ENCODE measurements around the gene CENPH. TPM values are rescaled to one million over a fixed set of nuclear protein-coding genes. Genes with fewer than 3 reads are reported as not detected.
A peak's percentile ranks its signal among the peaks of the same experiment; 100 is the strongest.
"Not testable (repeated sequence)": the region's sequence is repeated elsewhere in the genome, so short reads cannot be mapped to it uniquely, and the experiment has no call there.

CENPH gene
- polyA plus RNA-seq (ENCODE audit: insufficient read length in 3 of 3) = 10 to 100 TPM; 16.7 to 24.3 (median 22.0) TPM
- long read RNA-seq, donor 1, transcript CENPH-201 (9 exons, 1,389 nt) = major isoform, 8 of 9 reads
- long read RNA-seq, donor 1, partial matches to known transcripts = 0 of 9 reads
- long read RNA-seq, donor 1, other reads (novel, unspliced or antisense) = 0 of 9 reads
- long read RNA-seq, donor 2, transcript CENPH-201 (9 exons, 1,389 nt) = major isoform, 11 of 12 reads
- long read RNA-seq, donor 2, partial matches to known transcripts = 0 of 12 reads
- long read RNA-seq, donor 2, other reads (novel, unspliced or antisense) = 0 of 12 reads
- long read RNA-seq, donor 3, transcript CENPH-201 (9 exons, 1,389 nt) = major isoform, 11 of 13 reads
- long read RNA-seq, donor 3, partial matches to known transcripts = 0 of 13 reads
- long read RNA-seq, donor 3, other reads (novel, unspliced or antisense) = 0 of 13 reads
- long read RNA-seq, donor 4, transcript CENPH-201 (9 exons, 1,389 nt) = major isoform, 9 of 9 reads
- long read RNA-seq, donor 4, partial matches to known transcripts = 0 of 9 reads
- long read RNA-seq, donor 4, other reads (novel, unspliced or antisense) = 0 of 9 reads
- long read RNA-seq, donor 5, partial matches to known transcripts = 0 of 3 reads
- long read RNA-seq, donor 5, other reads (novel, unspliced or antisense) = 0 of 3 reads
- long read RNA-seq, donor 6, partial matches to known transcripts = 0 of 2 reads
- long read RNA-seq, donor 6, other reads (novel, unspliced or antisense) = 0 of 2 reads
- long read RNA-seq, donor 7, transcript CENPH-201 (9 exons, 1,389 nt) = major isoform, 7 of 8 reads
- long read RNA-seq, donor 7, partial matches to known transcripts = 0 of 8 reads
- long read RNA-seq, donor 7, other reads (novel, unspliced or antisense) = 0 of 8 reads
- long read RNA-seq, donor 8, transcript CENPH-201 (9 exons, 1,389 nt) = major isoform, 5 of 5 reads
- long read RNA-seq, donor 8, partial matches to known transcripts = 0 of 5 reads
- long read RNA-seq, donor 8, other reads (novel, unspliced or antisense) = 0 of 5 reads
- long read RNA-seq, donor 9, transcript CENPH-201 (9 exons, 1,389 nt) = major isoform, 17 of 17 reads
- long read RNA-seq, donor 9, partial matches to known transcripts = 0 of 17 reads
- long read RNA-seq, donor 9, other reads (novel, unspliced or antisense) = 0 of 17 reads
- long read RNA-seq, donor 10, transcript CENPH-201 (9 exons, 1,389 nt) = major isoform, 9 of 9 reads
- long read RNA-seq, donor 10, partial matches to known transcripts = 0 of 9 reads
- long read RNA-seq, donor 10, other reads (novel, unspliced or antisense) = 0 of 9 reads
- long read RNA-seq, donor 11, transcript CENPH-201 (9 exons, 1,389 nt) = major isoform, 7 of 7 reads
- long read RNA-seq, donor 11, partial matches to known transcripts = 0 of 7 reads
- long read RNA-seq, donor 11, other reads (novel, unspliced or antisense) = 0 of 7 reads
- long read RNA-seq, donor 12, transcript CENPH-201 (9 exons, 1,389 nt) = major isoform, 7 of 9 reads
- long read RNA-seq, donor 12, partial matches to known transcripts = 0 of 9 reads
- long read RNA-seq, donor 12, other reads (novel, unspliced or antisense) = 0 of 9 reads
- long read RNA-seq, donor 13, partial matches to known transcripts = 0 of 3 reads
- long read RNA-seq, donor 13, other reads (novel, unspliced or antisense) = 0 of 3 reads
- long read RNA-seq, donor 14, transcript CENPH-201 (9 exons, 1,389 nt) = major isoform, 9 of 13 reads
- long read RNA-seq, donor 14, partial matches to known transcripts = 0 of 13 reads
- long read RNA-seq, donor 14, other reads (novel, unspliced or antisense) = 0 of 13 reads
- long read RNA-seq, donor 15, transcript CENPH-201 (9 exons, 1,389 nt) = major isoform, 9 of 10 reads
- long read RNA-seq, donor 15, partial matches to known transcripts = 0 of 10 reads
- long read RNA-seq, donor 15, other reads (novel, unspliced or antisense) = 0 of 10 reads
- long read RNA-seq, donor 16, transcript CENPH-201 (9 exons, 1,389 nt) = major isoform, 12 of 12 reads
- long read RNA-seq, donor 16, partial matches to known transcripts = 0 of 12 reads
- long read RNA-seq, donor 16, other reads (novel, unspliced or antisense) = 0 of 12 reads

GRCh38 chr5:69189162-69190086, at the start of gene CENPH:
Gene CENPH, plus strand, starts transcription at chr5:69189583. Its CDS starts 52 bp downstream, at chr5:69189635.
- DNase-seq = peak; percentile 94

- DNase-seq = not testable (repeated sequence)
These were observed 49.1 kb upstream of the CENPH start for GRCh38 chr5:69140239-69140638.

- DNase-seq = no peak
These were observed 48.6 kb upstream of the CENPH start for GRCh38 chr5:69140827-69141226.

- not testable (repeated sequence) for DNase-seq
These were observed 40.8 kb upstream of the CENPH start for GRCh38 chr5:69148576-69148975.

- DNase-seq = no peak
These were observed 40.3 kb upstream of the CENPH start for GRCh38 chr5:69148981-69149675.

GRCh38 chr5:69149676-69150010, 39.7 kb upstream of the CENPH start:
- no peak for DNase-seq

DNA sequence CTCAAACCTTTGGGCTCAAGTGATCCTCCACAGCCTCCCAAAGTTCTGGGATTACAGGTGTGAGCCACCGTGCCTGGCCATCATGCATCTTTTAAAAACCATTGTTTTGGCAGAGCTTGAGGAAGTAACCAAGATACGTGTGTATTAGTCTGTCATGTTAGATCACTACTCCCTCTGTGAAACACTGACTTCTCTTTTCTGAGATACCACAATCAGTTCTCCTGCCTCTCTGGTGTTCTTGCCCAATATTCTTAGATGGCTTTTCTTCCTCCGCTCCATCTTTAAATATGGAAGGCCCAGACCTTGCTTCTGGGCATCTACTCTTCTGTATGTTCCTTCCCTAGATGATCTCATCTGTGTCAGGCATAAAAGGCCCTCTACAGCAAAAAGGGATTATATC, 36.7 kb upstream of the CENPH start:
- no peak for DNase-seq

GRCh38 chr5:69156456-69156855, 32.9 kb upstream of the CENPH start:
- DNase-seq = no peak

DNA sequence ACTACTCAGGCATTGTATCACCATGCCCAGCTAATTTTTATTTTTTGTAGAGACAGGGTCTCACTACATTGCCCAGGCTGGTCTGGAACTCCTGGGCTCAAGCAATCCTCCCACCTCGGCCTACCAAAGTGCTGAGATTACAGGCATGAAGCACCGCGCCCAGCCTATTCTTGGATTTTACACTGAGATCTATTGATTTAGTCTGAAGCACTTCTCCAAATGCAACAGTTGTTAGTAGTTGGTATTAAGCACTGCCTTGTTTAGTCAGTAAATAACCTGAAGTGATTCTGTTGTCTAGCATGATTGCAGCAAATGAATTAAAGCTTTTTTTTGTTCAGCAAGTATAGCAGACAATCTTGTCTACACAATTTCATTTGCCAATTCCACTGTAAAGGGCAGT, 31.3 kb upstream of the CENPH start:
- DNase-seq = no peak

- DNase-seq = no peak
These were observed 28.7 kb upstream of the CENPH start for GRCh38 chr5:69160651-69161050.

GRCh38 chr5:69166686-69167492, 22.5 kb upstream of the CENPH start, which contains the start of gene CCNB1:
Gene CCNB1, plus strand, starts transcription at chr5:69167150. Its CDS starts 113 bp downstream, at chr5:69167263.
- DNase-seq = peak; percentile 97

DNA sequence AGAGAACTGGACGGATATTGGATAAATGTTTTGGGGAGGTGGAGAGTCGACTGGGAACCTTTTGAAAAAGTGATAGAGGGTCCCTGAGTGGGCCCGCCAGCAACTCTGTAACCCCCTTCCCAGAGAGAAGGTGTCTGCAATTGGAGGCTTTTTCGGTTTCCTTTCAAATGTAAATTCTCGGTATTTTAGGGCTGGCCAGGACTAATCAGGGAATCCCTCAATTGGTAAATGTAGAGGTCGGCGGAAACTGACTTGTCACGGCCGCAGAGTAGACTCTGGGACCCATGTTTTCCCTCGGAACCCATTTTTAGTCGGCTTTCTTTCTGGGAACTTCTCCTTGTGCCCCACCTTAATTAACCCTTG, 21.9 kb upstream of the CENPH start:
- no peak for DNase-seq

GRCh38 chr5:69167929-69168328, 21.5 kb upstream of the CENPH start:
- DNase-seq = no peak

GRCh38 chr5:69170495-69170894, 18.9 kb upstream of the CENPH start:
- DNase-seq = no peak

DNA sequence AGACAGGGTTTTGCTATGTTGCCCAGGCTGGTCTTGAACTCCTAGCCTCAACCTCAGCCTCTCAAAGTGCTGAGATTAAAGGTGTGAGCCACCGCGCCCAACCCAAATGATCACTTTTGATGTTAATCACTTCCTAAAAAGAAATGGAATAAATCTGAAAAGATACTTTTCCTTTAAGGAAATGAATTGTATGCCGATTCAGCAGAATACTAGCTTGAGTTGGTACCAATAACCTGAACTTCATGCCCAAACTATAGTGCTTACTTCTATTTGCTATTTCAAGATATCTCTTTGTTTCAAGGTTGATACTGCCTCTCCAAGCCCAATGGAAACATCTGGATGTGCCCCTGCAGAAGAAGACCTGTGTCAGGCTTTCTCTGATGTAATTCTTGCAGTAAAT, 18.4 kb upstream of the CENPH start:
- DNase-seq = no peak

DNA sequence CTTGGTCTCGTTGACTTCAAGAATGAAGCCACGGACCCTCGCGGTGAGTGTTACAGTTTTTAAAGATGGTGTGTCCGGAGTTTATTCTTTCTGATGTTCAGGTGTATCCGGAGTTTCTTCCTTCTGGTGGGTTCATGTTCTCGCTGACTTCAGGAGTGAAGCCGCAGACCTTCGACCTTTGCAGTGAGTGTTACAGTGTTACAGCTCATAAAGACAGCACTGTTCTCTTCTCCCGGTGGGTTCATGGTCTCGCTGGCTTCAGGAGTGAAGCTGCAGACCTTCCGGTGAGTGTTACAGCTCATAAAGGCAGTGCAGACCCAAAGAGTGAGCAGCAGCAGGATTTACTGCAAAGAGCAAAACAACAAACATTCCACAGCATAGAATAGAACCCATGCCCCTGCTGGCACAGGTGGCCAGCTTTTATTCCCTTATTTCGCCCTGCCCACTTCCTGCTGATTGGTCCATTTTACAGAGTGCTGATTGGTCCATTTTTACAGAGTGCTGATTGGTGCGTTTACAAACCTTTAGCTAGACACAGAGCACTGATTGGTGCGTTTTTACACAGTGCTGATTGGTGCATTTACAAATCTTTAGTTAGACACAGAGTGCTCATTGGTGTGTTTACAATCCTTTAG, 7.6 kb upstream of the CENPH start:
- not testable (repeated sequence) for DNase-seq

- DNase-seq = no peak
These were observed 4.8 kb upstream of the CENPH start for GRCh38 chr5:69184621-69185020.
